NCI-H510A treated with DMSO at 0.1 percent for 48 hours (cell line): ENCODE measurements around the gene UGT1A3.
"Not testable (repeated sequence)": the region's sequence is repeated elsewhere in the genome, so short reads cannot be mapped to it uniquely, and the experiment has no call there.

Experiments
- DNase-seq: peaks from one replicate; lab custom pipeline; 2025; lab: John Stamatoyannopoulos, UW

The UGT1A3 gene

GRCh38 chr2:233707940-233708644 is 20.8 kb upstream of the UGT1A3 start:
- no peak for DNase-seq

GRCh38 chr2:233708942-233709341 is 19.9 kb upstream of the UGT1A3 start:
- no peak for DNase-seq

DNA sequence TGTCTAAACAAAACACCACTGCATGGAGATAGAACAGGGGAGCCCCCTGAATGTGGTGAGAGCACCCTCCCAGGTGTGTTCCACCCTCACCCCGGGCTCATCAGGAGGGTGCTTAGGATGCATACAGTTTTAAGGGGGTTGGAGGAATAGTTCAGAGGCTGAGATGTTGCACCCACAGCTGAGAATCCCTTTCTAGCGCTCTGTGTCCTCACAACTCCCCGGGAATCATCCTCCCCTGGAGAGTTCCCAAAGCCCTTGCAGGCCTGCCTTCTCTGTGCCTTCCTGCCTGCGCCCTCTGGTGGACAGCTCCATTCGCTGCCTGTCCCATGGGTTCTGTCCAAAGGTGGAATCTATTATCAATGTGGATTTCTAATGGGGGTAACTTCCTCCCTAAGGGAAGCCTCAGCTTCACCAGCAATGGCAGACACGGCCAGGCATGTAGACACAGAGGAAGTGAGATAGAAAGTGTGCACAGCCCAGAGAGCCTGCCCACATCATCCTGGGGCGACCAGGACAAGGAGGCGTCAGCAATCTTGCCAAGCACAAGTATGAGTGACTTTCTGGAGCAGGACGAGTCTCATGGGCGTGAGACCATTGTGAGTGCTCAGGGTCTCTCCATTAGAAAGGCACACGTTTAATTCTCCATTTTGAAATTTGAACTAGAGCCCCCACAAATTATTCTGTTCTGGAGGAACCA is 17.4 kb upstream of the UGT1A3 start:
- DNase-seq = peak; percentile 81

DNA sequence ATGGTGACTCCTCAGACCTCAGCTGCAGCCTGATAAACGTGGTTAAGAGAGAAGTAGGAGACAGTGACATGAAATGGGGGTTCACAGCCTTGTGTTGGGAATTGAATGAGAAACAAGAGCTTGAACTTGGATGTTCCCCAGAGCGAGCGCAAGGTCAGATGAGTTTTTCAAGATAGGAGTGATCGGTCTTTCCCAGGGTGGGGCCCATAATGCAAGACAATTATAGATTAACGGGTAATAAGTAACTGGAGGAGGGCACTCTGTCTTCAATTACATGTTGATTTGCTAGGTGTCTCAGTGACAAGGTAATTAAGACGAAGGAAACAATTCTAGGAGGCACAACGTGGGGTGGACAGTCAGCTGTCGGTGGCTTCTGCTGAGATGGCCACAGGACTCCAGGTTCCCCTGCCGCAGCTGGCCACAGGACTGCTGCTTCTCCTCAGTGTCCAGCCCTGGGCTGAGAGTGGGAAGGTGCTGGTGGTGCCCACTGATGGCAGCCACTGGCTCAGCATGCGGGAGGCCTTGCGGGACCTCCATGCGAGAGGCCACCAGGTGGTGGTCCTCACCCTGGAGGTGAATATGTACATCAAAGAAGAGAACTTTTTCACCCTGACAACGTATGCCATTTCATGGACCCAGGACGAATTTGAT is 16.1 kb upstream of the UGT1A3 start, which contains the start of gene UGT1A5:
Gene UGT1A5, plus strand, starts transcription at position 297 of the 651 bp plus-strand sequence. Its CDS starts 85 bp downstream, at position 382.
- DNase-seq = no peak

GRCh38 chr2:233713262-233713615 is 15.6 kb upstream of the UGT1A3 start:
- no peak for DNase-seq

- no peak for DNase-seq
These were observed 14.7 kb upstream of the UGT1A3 start for GRCh38 chr2:233714121-233714520.

DNA sequence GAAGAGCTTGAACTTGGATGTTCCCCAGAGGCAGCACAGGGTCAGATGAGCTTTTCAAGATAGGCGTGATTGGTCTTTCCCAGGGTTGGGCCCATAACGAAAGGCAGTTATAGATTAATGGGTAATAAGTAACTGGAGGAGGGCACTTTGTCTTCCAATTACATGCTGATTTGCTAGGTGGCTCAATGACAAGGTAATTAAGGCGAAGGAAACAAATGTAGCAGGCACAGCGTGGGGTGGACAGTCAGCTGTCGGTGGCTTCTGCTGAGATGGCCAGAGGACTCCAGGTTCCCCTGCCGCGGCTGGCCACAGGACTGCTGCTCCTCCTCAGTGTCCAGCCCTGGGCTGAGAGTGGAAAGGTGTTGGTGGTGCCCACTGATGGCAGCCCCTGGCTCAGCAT is 10.3 kb upstream of the UGT1A3 start, which contains the start of gene UGT1A4:
Gene UGT1A4, plus strand, starts transcription at position 185 of the 400 bp plus-strand sequence. Its CDS starts 85 bp downstream, at position 270.
- DNase-seq = no peak

GRCh38 chr2:233736868-233737653 is 8.2 kb downstream of the UGT1A3 start:
- DNase-seq = not testable (repeated sequence)

GRCh38 chr2:233740870-233741269 is 12.0 kb downstream of the UGT1A3 start:
- DNase-seq = no peak

GRCh38 chr2:233743464-233744259 is 14.8 kb downstream of the UGT1A3 start:
- DNase-seq = no peak

DNA sequence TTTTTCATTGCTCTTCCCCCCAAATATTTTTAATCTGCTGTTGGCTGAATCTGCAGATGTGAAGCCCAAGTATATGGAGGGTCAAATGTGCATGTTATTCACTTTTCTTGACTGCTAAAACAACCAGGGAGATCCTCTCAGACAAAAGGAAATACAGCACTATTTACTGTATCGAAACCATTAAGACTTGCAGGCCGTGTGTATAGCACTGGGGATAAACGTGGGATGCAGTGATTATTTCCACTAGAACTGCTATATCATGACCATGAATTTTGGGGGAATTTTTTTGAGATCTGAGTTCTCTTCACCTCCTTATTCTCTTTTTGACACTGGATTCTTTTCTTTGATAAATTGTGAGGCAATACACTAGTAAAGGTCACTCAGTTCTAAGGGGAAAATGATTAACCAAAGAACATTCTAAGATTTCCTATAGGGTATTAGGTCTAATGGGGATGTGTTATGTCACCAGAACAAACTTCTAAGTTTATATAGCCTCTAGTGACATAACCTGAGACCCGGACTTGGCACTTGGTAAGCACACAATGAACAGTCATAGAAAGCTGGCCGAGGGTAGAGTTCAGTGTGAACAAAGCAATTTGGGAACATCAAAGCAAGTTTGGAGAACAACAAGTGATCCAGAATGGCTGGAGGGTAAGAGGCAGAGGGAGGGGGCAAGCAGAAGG is 16.4 kb downstream of the UGT1A3 start:
- no peak for DNase-seq

DNA sequence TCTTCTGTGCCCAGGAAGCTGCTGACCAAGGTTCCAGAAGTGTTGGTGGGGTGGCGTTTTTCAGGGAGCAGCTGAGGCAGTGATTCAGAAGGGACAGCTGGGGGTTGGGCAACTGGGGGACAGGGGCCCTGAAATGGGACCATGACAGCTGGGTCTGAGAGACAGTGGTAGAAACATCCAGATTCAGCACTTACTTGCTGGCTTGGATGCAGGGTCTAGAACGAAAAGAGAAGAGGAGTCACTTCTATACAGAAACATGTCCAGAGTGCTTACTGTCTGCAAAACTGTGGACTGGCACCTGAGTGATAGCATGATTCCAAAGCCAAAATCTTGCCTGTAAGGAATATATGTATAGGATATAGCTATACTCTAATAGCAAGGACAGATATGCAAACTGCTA is 17.0 kb downstream of the UGT1A3 start:
- DNase-seq = not testable (repeated sequence)

DNA sequence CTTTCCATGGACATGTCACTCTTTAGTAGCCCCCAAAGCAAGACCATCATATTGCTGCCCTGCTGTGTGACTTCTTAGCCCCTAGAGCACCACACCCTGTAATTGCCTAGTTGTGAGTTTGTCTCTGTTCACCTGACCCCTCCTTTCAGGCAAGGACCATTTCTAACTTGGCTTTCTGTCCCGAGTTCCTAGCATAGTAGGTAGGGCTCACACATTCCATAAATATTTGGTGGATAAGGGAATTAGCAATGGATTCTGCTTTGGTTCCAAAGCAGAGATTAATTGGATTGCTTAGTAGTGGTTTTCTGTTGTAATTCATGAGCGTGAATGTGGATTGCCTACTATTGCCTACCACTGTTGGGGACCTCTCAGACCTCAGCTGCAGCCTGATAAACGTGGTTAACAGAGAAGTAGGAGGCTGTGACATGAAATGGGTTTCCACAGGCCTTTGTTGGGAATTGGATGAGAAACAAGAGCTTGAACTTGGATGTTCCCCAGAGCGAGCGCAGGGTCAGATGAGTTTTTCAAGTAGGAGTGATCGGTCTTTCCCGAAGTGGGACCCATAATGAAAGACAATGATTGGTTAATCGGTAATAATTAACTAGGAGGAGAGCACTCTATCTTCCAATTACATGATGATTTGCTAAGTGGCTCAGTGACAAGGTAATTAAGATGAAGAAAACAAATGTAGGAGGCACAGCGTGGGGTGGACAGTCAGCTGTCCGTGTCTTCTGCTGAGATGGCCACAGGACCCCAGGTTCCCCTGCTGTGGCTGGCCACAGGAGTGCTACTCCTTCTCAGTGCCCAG is 17.8 kb downstream of the UGT1A3 start:
- DNase-seq = no peak

DNA sequence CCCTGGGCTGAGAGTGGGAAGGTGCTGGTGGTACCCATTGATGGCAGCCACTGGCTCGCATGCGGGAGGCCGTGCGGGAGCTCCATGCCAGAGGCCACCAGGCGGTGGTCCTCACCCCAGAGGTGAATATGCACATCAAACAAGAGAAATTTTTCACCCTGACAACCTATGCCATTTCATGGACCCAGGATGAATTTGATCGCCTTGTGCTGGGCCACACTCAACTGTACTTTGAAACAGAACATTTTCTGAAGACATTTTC is 18.4 kb downstream of the UGT1A3 start:
- no peak for DNase-seq

- not testable (repeated sequence) for DNase-seq
These were observed 21.8 kb downstream of the UGT1A3 start for GRCh38 chr2:233750689-233751088.

GRCh38 chr2:233751212-233752009 is 22.6 kb downstream of the UGT1A3 start:
- DNase-seq = not testable (repeated sequence)

- no peak for DNase-seq
These were observed 26.2 kb downstream of the UGT1A3 start for GRCh38 chr2:233754872-233755611.

DNA sequence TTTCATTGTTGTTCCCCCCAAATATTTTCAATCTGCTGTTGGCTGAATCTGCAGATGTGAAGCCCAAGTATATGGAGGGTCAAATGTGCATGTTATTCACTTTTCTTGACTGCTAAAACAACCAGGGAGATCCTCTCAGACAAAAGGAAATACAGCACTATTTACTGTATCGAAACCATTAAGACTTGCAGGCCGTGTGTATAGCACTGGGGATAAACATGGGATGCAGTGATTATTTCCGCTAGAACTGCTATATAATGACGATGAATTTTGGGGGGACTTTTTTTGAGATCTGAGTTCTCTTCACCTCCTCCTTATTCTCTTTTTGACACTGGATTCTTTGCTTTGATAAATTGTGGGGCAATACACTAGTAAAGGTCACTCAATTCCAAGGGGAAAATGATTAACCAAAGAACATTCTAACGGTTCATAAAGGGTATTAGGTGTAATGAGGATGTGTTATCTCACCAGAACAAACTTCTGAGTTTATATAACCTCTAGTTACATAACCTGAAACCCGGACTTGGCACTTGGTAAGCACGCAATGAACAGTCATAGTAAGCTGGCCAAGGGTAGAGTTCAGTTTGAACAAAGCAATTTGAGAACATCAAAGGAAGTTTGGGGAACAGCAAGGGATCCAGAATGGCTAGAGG is 27.7 kb downstream of the UGT1A3 start:
- DNase-seq = no peak
